OCI-LY3 (cell line): Measurements from ENCODE around the gene CAPRIN2.

Experiments
- CTCF ChIP-seq: fragments of 200-600, 300-600 bp; sonication (generic); IDR thresholded peaks from 2 replicates; pipeline ENCODE4 v1.5.1; 2014; ENCODE audit warnings: antibody characterized with exemption, low read length, low read depth
- EZH2phosphoT487 ChIP-seq: fragments of 200-600 bp; shearing (Covaris generic); IDR thresholded peaks from 2 replicates; pipeline ENCODE4 v1.6.1; 2018; ENCODE audit warnings: antibody characterized with exemption, mixed run types, low read depth

GRCh38 chr12:30794020-30794419 lies 39.3 kb upstream of the CAPRIN2 start:
- TF ChIP-seq CTCF (no peak), EZH2phosphoT487 (no peak)
